HG03280 (cell line): ENCODE measurements around the gene ZNF618.
"Not testable (repeated sequence)": the region's sequence is repeated elsewhere in the genome, so short reads cannot be mapped to it uniquely, and the experiment has no call there.

ENCODE experiments used
- ATAC-seq: cut with Tn5 transposase; IDR thresholded peaks from one replicate; pipeline ENCODE4 v1.9.1; 2021; ENCODE audit warnings: mild to moderate bottlenecking, moderate library complexity; ENCODE audit not compliant: unreplicated experiment

The ZNF618 gene

DNA sequence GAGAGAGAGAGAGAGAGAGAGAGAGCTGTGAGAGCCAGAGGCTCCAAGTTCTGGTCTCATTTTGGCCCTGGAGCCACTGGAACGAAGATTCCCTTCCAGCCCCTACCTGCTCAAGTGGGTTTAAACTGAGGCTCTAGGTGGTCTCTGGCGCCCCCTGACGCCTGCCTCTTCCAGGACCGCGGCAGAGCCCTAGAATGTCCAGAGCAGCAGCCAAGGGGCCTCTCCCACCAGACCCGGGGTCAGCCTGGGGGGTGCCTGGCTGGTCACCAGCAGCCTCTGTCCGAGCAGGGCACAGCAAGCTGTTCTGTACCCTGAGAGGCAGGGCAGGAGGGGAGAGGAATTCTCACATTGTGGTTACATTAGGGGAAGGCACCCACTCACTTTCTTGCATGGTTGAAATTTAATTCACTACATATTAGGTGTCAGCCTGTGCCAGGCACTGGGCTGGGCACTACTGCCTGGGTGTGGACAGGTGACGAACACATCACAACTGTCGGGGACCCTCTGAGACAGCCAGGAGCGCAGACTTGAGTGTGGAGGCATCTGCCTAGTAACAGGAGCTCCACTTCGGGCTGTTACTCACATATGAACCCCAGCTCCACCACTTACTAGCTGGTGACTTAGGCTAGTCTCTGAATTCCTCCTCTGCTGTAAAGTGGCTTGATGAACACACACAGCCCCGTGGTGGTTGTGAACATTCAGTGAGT, 157.4 kb downstream of the ZNF618 start:
- ATAC-seq: no peak

DNA sequence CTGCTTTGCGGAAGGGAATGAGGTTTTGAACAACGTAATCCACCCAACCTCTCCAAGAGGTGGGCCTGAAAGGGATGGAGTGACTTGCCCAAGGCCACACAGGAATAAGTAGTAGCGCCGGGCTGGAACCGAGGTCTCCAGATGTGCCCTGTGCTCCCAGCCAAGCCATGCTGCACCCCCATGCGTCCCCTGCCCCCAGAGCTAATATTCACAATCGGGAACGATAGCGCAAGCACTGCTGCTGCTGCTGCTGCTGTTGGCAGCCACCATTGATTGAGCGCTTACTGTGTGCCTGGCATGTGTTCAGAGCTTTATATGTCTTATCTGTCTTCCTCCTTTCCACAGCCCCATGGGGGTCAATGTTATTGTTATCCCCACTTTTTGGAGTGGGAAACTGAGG, 158.1 kb downstream of the ZNF618 start:
- ATAC-seq: no peak

DNA sequence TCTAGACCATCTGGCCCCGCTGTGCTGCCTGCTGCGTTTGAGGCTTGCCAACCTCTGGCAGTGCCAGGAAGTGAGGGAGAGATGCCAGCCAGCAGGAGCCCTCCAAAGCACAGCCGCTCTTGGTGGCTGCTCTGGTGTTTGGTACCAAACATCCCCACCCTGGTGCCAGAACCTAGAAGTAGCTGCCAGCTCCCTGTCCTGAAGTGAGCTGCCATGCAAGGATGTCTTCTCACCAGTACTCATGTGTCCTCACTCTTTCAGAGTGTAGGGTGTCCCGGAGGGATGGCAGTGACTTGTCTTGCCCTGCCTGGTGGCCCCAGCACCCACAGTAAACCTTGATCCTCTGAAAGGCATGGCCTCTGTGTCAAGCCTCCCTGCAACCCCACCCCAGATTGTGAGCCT, 158.6 kb downstream of the ZNF618 start:
- ATAC-seq: no peak

DNA sequence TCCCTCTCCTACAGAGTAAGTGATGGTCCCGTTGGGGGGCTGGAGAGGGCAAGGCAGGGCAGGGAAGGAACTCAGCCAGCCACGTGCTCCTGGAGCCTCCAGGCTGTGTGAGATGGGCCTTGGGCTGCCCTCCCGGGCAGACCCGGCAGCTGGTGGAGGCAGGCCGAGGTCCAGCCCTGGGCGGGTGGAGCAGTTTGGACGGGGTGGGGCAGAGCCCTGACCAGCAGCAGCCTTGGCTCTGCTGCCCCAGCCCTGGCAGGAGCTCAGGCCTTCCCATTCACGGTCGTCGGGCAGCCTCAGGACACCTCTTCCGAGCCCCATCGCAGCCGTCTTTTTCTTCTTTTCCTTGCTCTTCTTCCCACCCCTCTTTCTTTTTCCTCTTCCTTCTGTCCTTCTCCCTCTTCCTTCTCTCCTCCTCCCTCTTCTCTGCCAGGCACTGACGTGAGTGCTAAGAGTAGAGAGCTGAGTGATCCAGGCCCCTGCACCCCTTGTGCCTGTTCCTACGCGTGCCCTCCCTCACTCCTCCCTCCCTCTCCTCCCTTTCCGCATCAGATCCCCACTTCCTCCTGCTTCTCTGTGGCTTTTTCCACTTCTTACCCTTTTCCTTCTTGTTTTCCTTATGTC, 159.2 kb downstream of the ZNF618 start:
- ATAC-seq: no peak

DNA sequence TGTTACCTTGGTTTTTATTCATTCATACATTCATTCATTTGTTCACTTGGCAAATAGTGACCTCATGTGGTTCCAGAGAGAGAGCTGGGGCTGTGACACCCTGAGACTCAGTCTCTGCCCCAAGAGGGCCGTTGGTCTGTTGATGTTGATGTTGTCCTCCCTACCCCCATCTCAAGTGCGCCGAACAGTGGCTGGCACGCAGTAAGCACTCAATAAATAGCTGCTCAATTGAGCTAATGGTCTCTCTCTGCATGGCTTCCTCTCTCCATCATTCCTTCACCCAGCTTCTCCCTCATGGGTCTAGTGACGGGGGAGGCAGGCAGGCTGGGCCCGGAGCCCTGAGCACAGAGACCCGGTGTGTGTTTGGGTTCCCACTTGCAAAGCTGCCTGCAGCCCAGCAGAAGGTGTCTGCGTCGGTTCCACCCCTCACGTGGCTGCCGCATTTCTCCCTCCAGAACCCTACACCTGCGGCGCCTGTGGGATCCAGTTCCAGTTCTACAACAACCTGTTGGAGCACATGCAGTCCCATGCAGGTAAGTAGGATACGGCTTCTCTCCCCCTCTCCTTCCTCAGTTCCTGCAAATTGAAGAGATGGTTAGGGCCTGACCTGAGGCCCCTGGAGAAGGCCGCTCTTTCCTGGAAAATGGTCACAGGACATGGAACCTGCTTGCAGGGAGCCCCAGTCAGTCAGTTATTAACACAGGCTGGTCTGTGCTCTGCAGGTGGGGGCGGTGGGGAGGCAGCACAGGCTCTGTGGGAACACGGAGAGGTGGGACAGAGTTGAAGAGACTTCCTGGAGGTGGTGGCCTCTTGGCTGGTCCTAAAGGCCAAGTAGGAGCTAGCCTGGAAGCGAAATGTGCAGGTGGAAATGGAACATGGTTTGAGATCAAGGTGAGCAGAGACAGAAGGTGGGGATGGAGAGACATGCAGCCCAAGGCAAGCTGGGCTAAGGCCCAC, 160.0 kb downstream of the ZNF618 start:
- ATAC-seq: no peak

DNA sequence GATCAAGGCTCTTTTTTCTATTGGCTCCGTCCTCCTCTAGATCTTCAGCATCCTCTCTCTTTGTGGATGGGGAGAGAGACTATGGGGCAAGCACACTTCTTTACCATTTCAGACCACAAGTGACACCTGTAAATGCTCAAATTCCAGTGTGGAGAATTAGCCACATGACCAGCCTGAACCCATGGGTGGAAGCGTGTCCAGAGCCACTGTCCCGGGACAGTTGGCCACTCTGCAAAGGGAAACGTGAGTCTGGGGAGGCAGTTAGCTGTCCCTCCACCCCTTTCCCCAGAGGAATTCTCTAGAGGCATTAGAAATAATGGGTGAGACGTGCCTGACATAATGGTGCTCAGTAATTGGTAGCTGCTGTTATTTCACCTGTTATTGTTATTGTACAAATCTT, 161.1 kb downstream of the ZNF618 start:
- no peak for ATAC-seq

DNA sequence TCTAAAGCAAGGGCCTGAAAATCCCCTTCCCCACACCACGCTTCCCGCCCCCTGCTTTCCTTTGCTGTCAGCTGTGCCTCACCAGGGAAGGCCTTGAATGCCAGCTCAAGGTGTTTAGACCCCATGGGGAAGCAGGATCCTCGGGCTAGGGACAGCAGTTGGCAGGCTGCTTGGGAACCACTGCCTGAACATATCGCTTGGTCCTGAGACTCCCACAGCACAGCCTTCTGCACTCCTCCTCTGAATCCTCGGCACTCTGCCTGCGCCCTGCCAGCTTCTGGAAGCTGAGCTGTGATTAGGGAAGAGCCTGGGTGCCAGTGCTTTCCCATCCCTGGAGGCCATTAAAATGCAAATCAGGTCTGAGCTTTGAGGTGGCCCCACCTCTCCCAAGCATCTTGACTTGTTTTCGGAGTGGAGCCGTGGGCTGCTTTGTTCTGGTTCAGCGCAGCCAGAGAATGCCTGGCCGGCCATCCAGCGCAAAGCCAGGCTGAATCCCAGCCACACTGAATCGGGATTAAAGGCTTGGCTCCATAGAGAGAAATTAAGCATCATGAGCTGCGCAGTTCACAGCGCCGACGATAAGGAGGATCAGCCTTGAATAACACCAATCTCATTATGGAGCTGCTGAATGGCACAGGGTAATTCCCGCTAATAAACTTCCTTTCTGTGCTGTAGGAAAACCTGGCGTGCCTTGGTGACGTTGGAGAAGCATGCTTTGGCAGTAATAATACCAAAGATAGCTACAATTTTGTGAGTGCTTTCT, 162.0 kb downstream of the ZNF618 start:
- no peak for ATAC-seq

DNA sequence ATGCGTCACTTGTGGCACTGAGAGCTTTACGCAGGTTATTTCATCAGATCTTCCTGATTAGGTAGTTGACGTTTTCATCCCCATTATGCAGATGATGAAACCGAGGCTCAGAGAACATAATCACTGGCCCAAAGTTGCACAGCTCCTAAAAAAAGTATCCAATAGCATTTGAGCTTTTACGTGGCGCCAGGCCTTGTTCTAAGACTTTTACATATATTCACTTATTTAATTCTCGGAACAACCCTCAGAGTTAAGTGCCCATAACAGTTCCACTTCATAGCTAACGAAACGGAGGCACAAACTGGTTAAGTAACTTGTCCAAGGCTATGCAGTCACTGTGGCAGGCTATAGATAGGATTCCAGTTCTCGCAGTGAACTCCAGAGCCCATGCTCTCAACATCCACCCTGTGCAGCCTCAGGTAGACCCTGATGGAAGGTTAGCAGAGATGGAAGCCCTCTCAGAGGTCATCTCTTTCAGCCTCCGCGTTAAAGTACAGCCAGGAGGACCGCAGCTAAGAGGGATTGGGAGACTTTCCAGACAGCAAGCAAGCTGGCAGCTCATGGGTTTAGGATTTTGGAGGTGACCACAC, 162.7 kb downstream of the ZNF618 start:
- ATAC-seq: no peak

DNA sequence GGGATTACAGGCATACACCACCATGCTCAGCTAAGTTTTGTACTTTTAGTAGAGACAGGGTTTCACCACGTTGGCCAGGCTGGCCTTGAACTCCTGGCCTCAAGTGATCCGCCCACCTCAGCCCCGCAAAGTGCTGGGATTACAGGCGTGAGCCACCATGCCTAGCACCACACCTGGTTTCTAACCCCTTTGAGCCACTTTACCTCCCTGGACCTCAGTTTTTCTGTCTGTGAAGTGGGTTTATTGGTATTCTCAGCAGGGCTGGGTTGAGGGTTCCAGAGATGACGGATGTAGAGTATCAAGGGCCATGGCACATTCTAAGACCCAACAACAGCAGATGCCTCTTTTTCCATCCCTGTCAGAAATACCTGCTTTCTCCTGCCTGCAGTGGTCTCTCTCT, 163.4 kb downstream of the ZNF618 start:
- no peak for ATAC-seq

DNA sequence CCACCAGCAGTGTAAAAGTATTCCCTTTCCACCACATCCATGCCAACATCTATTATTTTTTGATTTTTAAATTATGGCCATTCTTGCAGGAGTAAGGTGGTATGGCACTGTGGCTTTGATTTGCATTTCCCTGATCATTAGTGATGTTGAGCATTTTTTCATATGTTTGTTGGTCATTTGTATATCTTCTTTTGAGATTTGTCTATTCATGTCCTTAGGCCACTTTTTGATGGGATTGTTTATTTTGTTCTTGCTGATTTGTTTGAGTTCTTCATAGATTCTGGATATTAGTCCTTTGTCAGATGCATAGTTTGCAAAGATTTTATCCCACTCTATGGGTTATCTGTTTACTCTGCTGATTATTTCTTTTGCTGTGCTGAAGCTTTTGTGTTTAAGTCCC, 167.6 kb downstream of the ZNF618 start:
- ATAC-seq: not testable (repeated sequence)

DNA sequence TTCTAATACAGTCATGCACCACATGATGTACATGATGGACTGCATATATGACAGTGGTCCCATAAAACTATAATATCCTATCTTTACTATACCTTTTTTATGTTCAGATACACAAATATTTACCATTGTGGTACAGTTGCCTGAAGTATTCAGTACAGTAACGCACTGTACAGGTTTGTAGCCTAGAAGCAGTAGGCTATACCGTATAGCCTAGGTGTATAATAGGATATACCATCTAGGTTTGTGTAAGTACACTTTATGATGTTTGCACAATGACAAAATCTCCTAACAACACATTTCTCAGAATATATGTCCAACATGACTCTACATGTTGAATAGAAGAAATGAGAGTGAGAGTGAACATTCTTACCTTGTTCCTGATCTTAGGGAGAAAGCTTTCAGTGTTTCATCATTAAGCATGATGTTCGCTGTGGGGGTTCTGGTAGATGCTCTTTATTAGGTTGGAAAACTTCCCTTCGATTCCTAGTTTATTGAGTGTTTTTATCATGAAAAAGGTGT, 170.2 kb downstream of the ZNF618 start:
- ATAC-seq: no peak

DNA sequence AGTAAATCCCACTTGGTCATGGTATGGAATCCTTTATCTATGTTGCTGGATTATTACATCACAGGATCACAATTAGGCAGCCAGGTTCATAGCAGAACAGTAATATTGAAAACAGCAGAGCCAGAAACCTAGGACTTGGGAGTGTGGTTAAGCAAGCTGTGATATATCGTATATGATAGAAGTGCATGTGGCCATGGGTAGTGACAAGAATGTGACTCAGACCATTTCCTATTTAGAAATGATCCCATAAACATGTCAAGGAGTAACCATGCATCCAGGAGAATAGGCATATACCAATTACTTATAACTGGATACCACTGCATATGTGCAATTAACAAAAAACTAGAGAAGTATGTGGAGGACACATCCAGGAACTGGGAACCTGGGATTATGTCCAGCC, 170.8 kb downstream of the ZNF618 start:
- no peak for ATAC-seq

DNA sequence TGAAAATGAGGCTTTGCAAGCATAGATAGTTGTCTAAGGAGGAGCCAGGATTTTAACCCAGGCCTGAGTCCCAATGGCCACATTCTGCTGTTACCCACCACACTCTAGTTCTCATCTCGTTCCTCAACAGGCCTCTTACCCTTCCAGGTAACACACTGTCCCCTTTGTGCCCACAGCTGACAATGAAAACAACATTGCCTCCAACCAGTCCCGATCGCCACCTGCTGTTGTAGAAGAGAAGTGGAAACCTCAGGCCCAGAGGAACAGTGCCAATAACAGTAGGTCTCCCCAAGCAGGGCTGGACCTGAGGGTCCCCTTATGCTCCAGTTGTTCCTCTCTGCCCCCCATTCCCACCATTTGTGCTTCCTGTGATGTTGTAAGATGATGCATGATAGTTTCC, 171.6 kb downstream of the ZNF618 start:
- no peak for ATAC-seq

DNA sequence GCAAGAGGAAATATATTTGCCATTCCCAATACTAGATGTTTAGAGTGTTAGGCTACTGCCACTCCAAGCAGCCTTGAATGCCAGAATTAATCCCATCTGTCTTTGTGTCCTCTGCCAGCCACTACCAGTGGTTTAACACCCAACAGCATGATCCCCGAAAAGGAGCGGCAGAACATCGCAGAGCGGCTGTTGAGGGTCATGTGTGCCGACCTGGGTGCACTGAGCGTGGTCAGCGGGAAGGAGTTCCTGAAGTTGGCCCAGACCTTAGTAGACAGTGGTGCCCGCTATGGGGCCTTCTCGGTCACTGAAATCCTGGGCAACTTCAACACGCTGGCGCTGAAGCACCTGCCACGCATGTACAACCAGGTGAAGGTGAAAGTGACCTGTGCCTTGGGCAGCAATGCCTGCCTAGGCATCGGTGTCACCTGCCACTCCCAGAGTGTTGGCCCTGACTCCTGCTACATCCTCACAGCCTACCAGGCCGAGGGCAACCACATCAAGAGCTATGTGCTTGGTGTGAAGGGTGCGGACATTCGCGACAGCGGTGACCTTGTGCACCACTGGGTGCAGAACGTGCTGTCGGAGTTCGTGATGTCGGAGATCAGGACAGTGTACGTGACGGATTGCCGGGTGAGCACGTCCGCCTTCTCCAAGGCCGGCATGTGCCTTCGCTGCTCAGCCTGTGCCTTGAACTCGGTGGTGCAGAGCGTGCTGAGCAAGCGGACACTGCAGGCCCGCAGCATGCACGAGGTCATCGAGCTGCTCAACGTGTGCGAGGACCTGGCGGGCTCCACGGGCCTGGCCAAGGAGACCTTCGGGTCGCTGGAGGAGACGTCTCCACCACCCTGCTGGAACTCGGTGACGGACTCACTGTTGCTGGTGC, 172.7 kb downstream of the ZNF618 start:
- no peak for ATAC-seq

DNA sequence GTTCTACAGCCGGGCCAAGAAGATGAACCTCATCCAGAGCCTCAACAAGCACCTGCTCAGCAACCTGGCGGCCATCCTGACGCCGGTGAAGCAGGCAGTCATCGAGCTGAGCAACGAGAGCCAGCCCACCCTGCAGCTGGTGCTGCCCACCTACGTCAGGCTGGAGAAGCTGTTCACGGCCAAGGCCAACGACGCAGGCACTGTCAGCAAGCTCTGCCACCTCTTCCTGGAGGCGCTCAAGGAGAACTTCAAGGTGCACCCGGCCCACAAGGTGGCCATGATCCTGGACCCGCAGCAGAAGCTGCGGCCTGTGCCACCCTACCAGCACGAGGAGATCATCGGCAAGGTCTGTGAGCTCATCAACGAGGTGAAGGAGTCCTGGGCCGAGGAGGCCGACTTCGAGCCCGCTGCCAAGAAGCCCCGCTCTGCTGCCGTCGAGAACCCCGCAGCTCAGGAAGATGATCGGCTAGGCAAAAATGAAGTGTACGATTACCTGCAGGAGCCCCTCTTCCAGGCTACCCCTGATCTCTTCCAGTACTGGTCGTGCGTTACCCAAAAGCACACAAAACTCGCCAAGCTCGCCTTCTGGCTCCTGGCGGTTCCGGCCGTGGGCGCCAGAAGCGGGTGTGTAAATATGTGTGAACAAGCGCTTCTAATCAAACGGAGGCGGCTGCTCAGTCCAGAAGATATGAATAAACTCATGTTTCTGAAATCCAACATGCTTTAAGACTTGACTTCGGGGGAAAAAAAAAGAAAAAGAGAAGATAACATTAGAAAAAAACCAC, 173.5 kb downstream of the ZNF618 start:
- no peak for ATAC-seq

DNA sequence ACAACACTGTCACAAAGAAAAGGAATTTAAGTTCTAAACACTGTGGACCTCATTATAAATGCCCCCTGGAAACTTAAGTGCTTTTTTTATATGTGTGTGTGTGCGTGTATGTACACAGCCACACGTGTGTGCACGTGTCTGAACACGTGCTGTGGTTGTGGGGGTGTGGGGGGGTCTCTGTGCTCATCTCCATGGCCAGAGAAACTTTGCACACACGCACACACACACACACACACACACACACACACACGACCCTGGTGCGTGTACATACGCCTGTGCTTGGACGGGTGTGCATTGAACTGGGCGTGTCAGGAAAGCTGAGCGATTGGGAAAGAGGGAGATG, 174.1 kb downstream of the ZNF618 start:
- no peak for ATAC-seq

DNA sequence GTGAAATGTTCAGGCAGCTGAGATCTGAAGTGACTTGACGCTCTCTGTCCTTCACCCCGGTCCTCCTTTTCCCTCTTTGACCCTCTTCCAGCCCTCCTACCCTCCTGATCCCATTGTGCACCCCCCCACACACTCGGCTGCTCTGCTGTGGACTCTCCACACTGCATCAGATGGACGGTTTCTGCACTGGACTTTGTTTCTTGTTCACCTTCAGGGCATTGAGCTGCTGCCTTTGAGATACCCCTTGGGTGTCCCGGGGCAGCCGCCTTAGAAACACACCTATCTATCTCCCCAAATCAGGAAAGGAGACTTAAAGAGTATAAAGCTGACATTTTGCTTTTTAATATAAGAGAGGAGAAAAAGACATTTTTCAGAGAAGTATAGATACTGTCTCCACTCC, 174.5 kb downstream of the ZNF618 start:
- ATAC-seq: no peak

DNA sequence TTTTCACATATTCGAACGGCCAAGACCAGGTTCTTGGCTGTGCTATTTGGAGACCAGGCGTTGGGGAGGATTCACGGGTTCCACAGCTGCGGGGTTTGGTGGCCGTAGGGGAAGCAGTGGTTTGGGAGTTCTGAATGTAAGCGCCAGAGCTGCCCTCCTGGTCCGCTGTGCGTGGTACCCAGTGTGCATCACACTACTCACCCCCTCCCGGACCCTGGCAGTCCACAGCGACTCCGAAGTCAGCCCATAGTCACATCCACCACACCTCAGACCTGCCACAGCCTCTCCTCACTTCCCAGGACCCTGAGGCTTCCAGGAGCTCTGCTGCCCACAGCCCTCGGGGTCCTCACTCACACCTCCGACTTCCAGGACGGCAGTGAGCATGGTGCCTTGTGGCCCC, 175.2 kb downstream of the ZNF618 start:
- ATAC-seq: no peak

DNA sequence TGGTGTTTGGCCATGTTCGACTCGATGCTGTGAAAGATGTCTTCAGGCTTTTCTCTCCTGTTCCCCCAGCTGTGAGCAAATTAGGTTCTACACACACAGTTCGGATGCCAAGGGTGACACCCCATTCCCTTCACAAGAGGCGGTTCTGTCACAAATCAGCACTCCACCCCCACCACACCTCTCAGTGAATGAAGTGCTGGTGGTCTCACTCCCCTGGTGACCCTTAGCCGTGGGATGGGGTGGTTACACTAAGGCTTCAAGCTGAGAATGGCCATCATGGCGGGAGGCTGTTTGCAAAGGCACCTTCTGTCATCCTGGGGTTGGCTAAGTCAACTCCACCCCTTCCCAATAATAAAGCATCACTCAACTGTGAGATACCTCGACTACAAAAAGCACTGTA, 175.6 kb downstream of the ZNF618 start:
- no peak for ATAC-seq
